Measurements from ENCODE around the gene P2RX6.
"Not testable (repeated sequence)": the region's sequence is repeated elsewhere in the genome, so short reads cannot be mapped to it uniquely, and the experiment has no call there.

Gene P2RX6

GRCh38 chr22:21014726-21015465 lies at the start of gene P2RX6:
Gene P2RX6, plus strand, starts transcription at chr22:21015165. Its CDS starts 10 bp downstream, at chr22:21015175.
- DNase-seq, result peak; percentile 83

- no peak for DNase-seq
These were observed 48.8 kb upstream of the P2RX6 start for GRCh38 chr22:20965888-20966855.

GRCh38 chr22:20966883-20967696 lies 47.9 kb upstream of the P2RX6 start, which contains the start of gene AIFM3:
Gene AIFM3, plus strand, starts transcription at chr22:20967255. Its CDS starts 690 bp downstream, at chr22:20967945.
- no peak for DNase-seq

- no peak for DNase-seq
These were observed 47.2 kb upstream of the P2RX6 start for GRCh38 chr22:20967697-20968211.

- no peak for DNase-seq
These were observed 46.5 kb upstream of the P2RX6 start for GRCh38 chr22:20968281-20968977.

GRCh38 chr22:20970939-20971657 lies 43.9 kb upstream of the P2RX6 start:
- no peak for DNase-seq

GRCh38 chr22:20972014-20972694 lies 42.8 kb upstream of the P2RX6 start:
- not testable (repeated sequence) for DNase-seq

- DNase-seq, result no peak
These were observed 41.9 kb upstream of the P2RX6 start for GRCh38 chr22:20972933-20973577.

- DNase-seq, result no peak
These were observed 41.2 kb upstream of the P2RX6 start for GRCh38 chr22:20973634-20974286.

GRCh38 chr22:20974336-20974955 lies 40.5 kb upstream of the P2RX6 start:
- DNase-seq, result no peak

GRCh38 chr22:20975541-20976290 lies 39.2 kb upstream of the P2RX6 start:
- no peak for DNase-seq

- no peak for DNase-seq
These were observed 38.6 kb upstream of the P2RX6 start for GRCh38 chr22:20976291-20976877.

- no peak for DNase-seq
These were observed 37.9 kb upstream of the P2RX6 start for GRCh38 chr22:20977019-20977418.

GRCh38 chr22:20977516-20978170 lies 37.3 kb upstream of the P2RX6 start:
- DNase-seq, result no peak

- no peak for DNase-seq
These were observed 36.5 kb upstream of the P2RX6 start for GRCh38 chr22:20978419-20978818.

GRCh38 chr22:20979243-20979809 lies 35.6 kb upstream of the P2RX6 start:
- DNase-seq, result peak; percentile 78

- no peak for DNase-seq
These were observed 35.0 kb upstream of the P2RX6 start for GRCh38 chr22:20979940-20980453.

Measured in femur (tissue), 1 donor.